Measurements from ENCODE around the gene KLK11. TPM values are rescaled to one million over a fixed set of nuclear protein-coding genes. Genes with fewer than 3 reads are reported as not detected.
"Not testable (repeated sequence)": the region's sequence is repeated elsewhere in the genome, so short reads cannot be mapped to it uniquely, and the experiment has no call there.

The KLK11 gene
- total and polyA plus RNA-seq, 5 experiments from 2014 or later = not detected

- peaks cover 24 to 71% (median 53%) of the 10 kb centered on the region in 5 donors for H3K27me3 Mint-ChIP-seq
- peaks cover 0 to 5% (median 0%) of the 10 kb centered on the region in 4 donors for H3K4me1 Mint-ChIP-seq
- peaks cover 0 to 3% (median 0%) of the 10 kb centered on the region in 9 donors for H3K9me3 Mint-ChIP-seq
- H3K36me3 Mint-ChIP-seq = peaks cover 0 to 2% (median 0%) of the 10 kb centered on the region in 3 donors
- H3K4me3 Mint-ChIP-seq = no peak overlapping the region
- peak overlapping the region in 1 of 10 donors; percentile 53 for H3K27ac Mint-ChIP-seq
- DNase-seq (no peak), ATAC-seq (no peak)
- POLR2A ChIA-PET = no interaction called here
Observed at GRCh38 chr19:50998686-50999085, 27.7 kb downstream of the KLK11 start.

GRCh38 chr19:50998061-50998460, 28.4 kb downstream of the KLK11 start:
- no peak overlapping the region for H3K27ac Mint-ChIP-seq
- ATAC-seq (no peak), DNase-seq (no peak)
- peaks cover 0 to 2% (median 0%) of the 10 kb centered on the region in 3 donors for H3K36me3 Mint-ChIP-seq
- POLR2A ChIA-PET = no interaction called here
- H3K4me1 Mint-ChIP-seq = peaks cover 0 to 5% (median 0%) of the 10 kb centered on the region in 4 donors
- no peak overlapping the region for H3K4me3 Mint-ChIP-seq
- peaks cover 21 to 65% (median 47%) of the 10 kb centered on the region in 5 donors for H3K27me3 Mint-ChIP-seq
- H3K9me3 Mint-ChIP-seq = peaks cover 0 to 3% (median 0%) of the 10 kb centered on the region in 9 donors

- H3K4me1 Mint-ChIP-seq = no peaks in the 10 kb centered on the region
- H3K9me3 Mint-ChIP-seq = peaks cover 0 to 10% (median 0%) of the 10 kb centered on the region in 9 donors
- no peak for ATAC-seq
- H3K36me3 Mint-ChIP-seq = peaks cover 0 to 2% (median 0%) of the 10 kb centered on the region in 3 donors
- no peak overlapping the region for H3K27ac Mint-ChIP-seq
- DNase-seq = no peak
- H3K4me3 Mint-ChIP-seq = no peak overlapping the region
- POLR2A ChIA-PET = no interaction called here
- H3K27me3 Mint-ChIP-seq = peaks cover 18 to 47% (median 34%) of the 10 kb centered on the region in 5 donors
Observed at GRCh38 chr19:50994129-50994528, 32.3 kb downstream of the KLK11 start.

GRCh38 chr19:50992666-50993035, 33.8 kb downstream of the KLK11 start:
- POLR2A ChIA-PET = no interaction called here
- ATAC-seq (no peak), DNase-seq (no peak)
- no peak overlapping the region for H3K4me3 Mint-ChIP-seq
- H3K36me3 Mint-ChIP-seq = no peaks in the 10 kb centered on the region
- H3K27me3 Mint-ChIP-seq = peaks cover 23 to 43% (median 31%) of the 10 kb centered on the region in 5 donors
- H3K27ac Mint-ChIP-seq = no peak overlapping the region
- peaks cover 0 to 10% (median 0%) of the 10 kb centered on the region in 9 donors for H3K9me3 Mint-ChIP-seq
- H3K4me1 Mint-ChIP-seq = no peaks in the 10 kb centered on the region

- H3K27me3 Mint-ChIP-seq = peaks cover 27 to 68% (median 53%) of the 10 kb centered on the region in 5 donors
- H3K4me3 Mint-ChIP-seq, H3K36me3 Mint-ChIP-seq, ATAC-seq, H3K9me3 Mint-ChIP-seq, H3K4me1 Mint-ChIP-seq, POLR2A ChIA-PET, DNase-seq, H3K27ac Mint-ChIP-seq: not testable (repeated sequence)
Observed at GRCh38 chr19:50984416-50984815, 42.0 kb downstream of the KLK11 start.

- POLR2A ChIA-PET = no interaction called here
Observed at GRCh38 chr19:50983625-50984292, 42.7 kb downstream of the KLK11 start, which contains the start of gene KLK7. Gene KLK7 (minus strand): TSS chr19:50983917. CDS start chr19:50982399, 1,518 bp downstream.

GRCh38 chr19:50982186-50982585, 44.2 kb downstream of the KLK11 start:
- no peak for ATAC-seq
- Mint-ChIP-seq H3K9me3 (peaks cover 0 to 2% (median 0%) of the 10 kb centered on the region in 9 donors), H3K36me3 (no peaks in the 10 kb centered on the region), H3K4me1 (peaks cover 0 to 3% (median 0%) of the 10 kb centered on the region in 4 donors), H3K27me3 (peaks cover 21 to 77% (median 58%) of the 10 kb centered on the region in 5 donors), H3K27ac (no peak overlapping the region), H3K4me3 (no peak overlapping the region)
- DNase-seq = no peak
- POLR2A ChIA-PET = no interaction called here

More at GRCh38 chr19:50983625-50984292, 42.7 kb downstream of the KLK11 start, which contains the start of gene KLK7:
- no peak for ATAC-seq
- H3K27ac Mint-ChIP-seq = no peak within 1 kb of the TSS
- no peak for DNase-seq
- peaks cover 26 to 71% (median 54%) of the 10 kb centered on the region in 5 donors for H3K27me3 Mint-ChIP-seq
- H3K9me3 Mint-ChIP-seq = peaks cover 0 to 2% (median 0%) of the 10 kb centered on the region in 9 donors
- H3K36me3 Mint-ChIP-seq = no peaks in the 10 kb centered on the region
- H3K4me1 Mint-ChIP-seq = peaks cover 0 to 3% (median 0%) of the 10 kb centered on the region in 4 donors
- H3K4me3 Mint-ChIP-seq = no peak within 1 kb of the TSS

- DNase-seq = no peak
- ATAC-seq = no peak
- H3K27ac Mint-ChIP-seq = peak overlapping the region in 1 of 10 donors; percentile 58
- H3K9me3 Mint-ChIP-seq = peaks cover 0 to 2% (median 0%) of the 10 kb centered on the region in 9 donors
- H3K4me1 Mint-ChIP-seq = peaks cover 0 to 3% (median 0%) of the 10 kb centered on the region in 4 donors
- H3K27me3 Mint-ChIP-seq = peaks cover 24 to 83% (median 61%) of the 10 kb centered on the region in 5 donors
- POLR2A ChIA-PET = no interaction called here
- no peak overlapping the region for H3K4me3 Mint-ChIP-seq
- H3K36me3 Mint-ChIP-seq = no peaks in the 10 kb centered on the region
Observed at GRCh38 chr19:50981587-50982146, 44.7 kb downstream of the KLK11 start.

GRCh38 chr19:50980208-50980607, 46.2 kb downstream of the KLK11 start:
- ATAC-seq (no peak), DNase-seq (no peak)
- peaks cover 0 to 3% (median 0%) of the 10 kb centered on the region in 4 donors for H3K4me1 Mint-ChIP-seq
- H3K9me3 Mint-ChIP-seq = no peaks in the 10 kb centered on the region
- no peaks in the 10 kb centered on the region for H3K36me3 Mint-ChIP-seq
- no peak overlapping the region for H3K4me3 Mint-ChIP-seq
- H3K27me3 Mint-ChIP-seq = peaks cover 25 to 83% (median 68%) of the 10 kb centered on the region in 5 donors
- POLR2A ChIA-PET = no interaction called here
- no peak overlapping the region for H3K27ac Mint-ChIP-seq

GRCh38 chr19:50979758-50980157, 46.7 kb downstream of the KLK11 start:
- Mint-ChIP-seq H3K27ac (no peak overlapping the region), H3K4me3 (no peak overlapping the region), H3K36me3 (no peaks in the 10 kb centered on the region), H3K4me1 (peaks cover 0 to 3% (median 0%) of the 10 kb centered on the region in 4 donors), H3K9me3 (no peaks in the 10 kb centered on the region), H3K27me3 (peaks cover 21 to 78% (median 65%) of the 10 kb centered on the region in 5 donors)
- no peak for DNase-seq
- POLR2A ChIA-PET = no interaction called here
- no peak for ATAC-seq

GRCh38 chr19:50978772-50979390, 47.5 kb downstream of the KLK11 start:
- DNase-seq = no peak
- H3K27me3 Mint-ChIP-seq = peaks cover 24 to 76% (median 59%) of the 10 kb centered on the region in 5 donors
- no peaks in the 10 kb centered on the region for H3K36me3 Mint-ChIP-seq

GRCh38 chr19:50977626-50978025, 48.8 kb downstream of the KLK11 start:
- DNase-seq (no peak), ATAC-seq (no peak)
- H3K27ac Mint-ChIP-seq = no peak overlapping the region
- no peaks in the 10 kb centered on the region for H3K9me3 Mint-ChIP-seq
- peaks cover 32 to 87% (median 62%) of the 10 kb centered on the region in 5 donors for H3K27me3 Mint-ChIP-seq
- H3K4me3 Mint-ChIP-seq = no peak overlapping the region
- H3K4me1 Mint-ChIP-seq = peaks cover 0 to 3% (median 0%) of the 10 kb centered on the region in 4 donors
- POLR2A ChIA-PET = no interaction called here
- no peaks in the 10 kb centered on the region for H3K36me3 Mint-ChIP-seq

More at GRCh38 chr19:50978772-50979390, 47.5 kb downstream of the KLK11 start:
- Mint-ChIP-seq H3K4me3 (no peak overlapping the region), H3K27ac (no peak overlapping the region), H3K4me1 (peaks cover 0 to 3% (median 0%) of the 10 kb centered on the region in 4 donors), H3K9me3 (no peaks in the 10 kb centered on the region)
- no peak for ATAC-seq
- POLR2A ChIA-PET = no interaction called here

- Mint-ChIP-seq H3K4me3 (no peak overlapping the region), H3K4me1 (peaks cover 0 to 1% (median 0%) of the 10 kb centered on the region in 4 donors), H3K27me3 (peaks cover 39 to 87% (median 61%) of the 10 kb centered on the region in 5 donors), H3K9me3 (no peaks in the 10 kb centered on the region), H3K27ac (peak overlapping the region in 1 of 10 donors; percentile 88), H3K36me3 (no peaks in the 10 kb centered on the region)
- ATAC-seq (no peak), DNase-seq (no peak)
- POLR2A ChIA-PET = no interaction called here
Observed at GRCh38 chr19:50975766-50976165, 50.6 kb downstream of the KLK11 start.
